C4-2B (cell line): ENCODE measurements around the gene SF3B1.

Source experiments
- CTCF ChIP-seq: fragments of 450-650 bp; conservative IDR thresholded peaks from 2 replicates; pipeline ENCODE4 v1.5.1; 2017; ENCODE audit warnings: mild to moderate bottlenecking
- ZFX ChIP-seq: fragments of 450-650 bp; IDR thresholded peaks from 2 replicates; pipeline ENCODE4 v1.6.1; 2017

- TF ChIP-seq CTCF (no peak), ZFX (no peak)
These were observed 86.0 kb downstream of the SF3B1 start for GRCh38 chr2:197348721-197349360.
